Mucosa of rectum (tissue), 2 donors: ENCODE results near the gene TYRP1.

Experiments
- H3K27ac ChIP-seq, 2 donors: one replicate each; pipeline ENCODE4 v1.7.0; 2013; ENCODE audit warnings: inconsistent platforms in 2 of 2, low read depth in 2 of 2, low read length in 2 of 2
- H3K27me3 ChIP-seq, 2 donors: one replicate each; pipeline ENCODE4 v1.7.0; 2013; ENCODE audit warnings: low read length in 2 of 2; ENCODE audit not compliant: control insufficient read depth in 2 of 2, insufficient read depth in 2 of 2
- H3K36me3 ChIP-seq, 2 donors: one replicate each; pipeline ENCODE4 v1.7.0; 2013; ENCODE audit warnings: low read length in 2 of 2; ENCODE audit not compliant: control insufficient read depth in 2 of 2, insufficient read depth in 2 of 2
- H3K4me1 ChIP-seq, 2 donors: one replicate each; pipeline ENCODE4 v1.7.0; 2013; ENCODE audit warnings: low read length in 2 of 2, mild to moderate bottlenecking in 1 of 2; ENCODE audit not compliant: control insufficient read depth in 2 of 2, insufficient read depth in 2 of 2
- H3K4me3 ChIP-seq, 2 donors: one replicate each; pipeline ENCODE4 v1.7.0; 2013; ENCODE audit warnings: low read length in 2 of 2
- H3K9ac ChIP-seq, 2 donors: one replicate each; pipeline ENCODE4 v1.7.0; 2013; ENCODE audit warnings: low read length in 2 of 2, low read depth in 1 of 2, mild to moderate bottlenecking in 1 of 2
- H3K9me3 ChIP-seq, 2 donors: one replicate each; pipeline ENCODE4 v1.7.0; 2013; ENCODE audit warnings: low read length in 2 of 2; ENCODE audit not compliant: control insufficient read depth in 2 of 2
- donor health status: healthy.
- donor health status: Normal muscosa, but diverticular disease.

The TYRP1 gene

GRCh38 chr9:12708562-12709298, 15.5 kb downstream of the TYRP1 start:
- Histone ChIP-seq H3K27me3 (no peaks in the 10 kb centered on the region), H3K9ac (no peak overlapping the region), H3K4me3 (no peak overlapping the region), H3K36me3 (no peaks in the 10 kb centered on the region), H3K4me1 (no peaks in the 10 kb centered on the region), H3K9me3 (no peaks in the 10 kb centered on the region), H3K27ac (no peak overlapping the region)

DNA sequence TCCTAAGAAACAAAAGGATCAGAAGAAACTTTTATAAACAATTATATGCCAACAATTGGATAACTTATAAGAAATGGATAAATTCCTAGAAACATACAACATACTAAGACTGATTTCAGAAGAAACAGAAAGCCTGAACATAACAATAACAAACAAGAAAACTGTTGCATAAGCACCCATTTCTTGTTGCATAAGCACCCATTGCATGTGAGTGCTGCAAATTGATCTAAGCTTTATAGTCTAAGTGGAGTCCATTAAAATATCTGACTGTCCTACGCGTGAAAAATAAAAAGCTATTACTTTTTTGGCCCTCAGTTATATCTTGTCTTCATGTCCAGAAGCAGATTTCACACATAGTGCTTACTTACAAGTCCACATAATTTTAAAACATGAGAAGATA, 19.3 kb downstream of the TYRP1 start:
- H3K27me3 ChIP-seq = no peaks in the 10 kb centered on the region
- no peaks in the 10 kb centered on the region for H3K9me3 ChIP-seq
- H3K4me1 ChIP-seq = no peaks in the 10 kb centered on the region
- no peaks in the 10 kb centered on the region for H3K36me3 ChIP-seq
- H3K4me3 ChIP-seq = no peak overlapping the region
- no peak overlapping the region for H3K27ac ChIP-seq
- no peak overlapping the region for H3K9ac ChIP-seq

- no peaks in the 10 kb centered on the region for H3K9me3 ChIP-seq
- H3K4me1 ChIP-seq = no peaks in the 10 kb centered on the region
- no peak overlapping the region for H3K27ac ChIP-seq
- no peaks in the 10 kb centered on the region for H3K36me3 ChIP-seq
- H3K4me3 ChIP-seq = no peak overlapping the region
- H3K9ac ChIP-seq = no peak overlapping the region
- H3K27me3 ChIP-seq = no peaks in the 10 kb centered on the region
Observed at GRCh38 chr9:12715268-12715667, 22.1 kb downstream of the TYRP1 start.

GRCh38 chr9:12716823-12717600, 23.8 kb downstream of the TYRP1 start:
- no peak overlapping the region for H3K4me3 ChIP-seq
- H3K9ac ChIP-seq = no peak overlapping the region
- no peak overlapping the region for H3K27ac ChIP-seq
- no peaks in the 10 kb centered on the region for H3K36me3 ChIP-seq
- no peaks in the 10 kb centered on the region for H3K4me1 ChIP-seq
- H3K27me3 ChIP-seq = no peaks in the 10 kb centered on the region
- H3K9me3 ChIP-seq = no peaks in the 10 kb centered on the region

- Histone ChIP-seq H3K36me3 (no peaks in the 10 kb centered on the region), H3K9ac (no peak overlapping the region), H3K27me3 (no peaks in the 10 kb centered on the region), H3K27ac (no peak overlapping the region), H3K4me3 (no peak overlapping the region), H3K4me1 (no peaks in the 10 kb centered on the region), H3K9me3 (no peaks in the 10 kb centered on the region)
Observed at GRCh38 chr9:12717907-12718306, 24.7 kb downstream of the TYRP1 start.

DNA sequence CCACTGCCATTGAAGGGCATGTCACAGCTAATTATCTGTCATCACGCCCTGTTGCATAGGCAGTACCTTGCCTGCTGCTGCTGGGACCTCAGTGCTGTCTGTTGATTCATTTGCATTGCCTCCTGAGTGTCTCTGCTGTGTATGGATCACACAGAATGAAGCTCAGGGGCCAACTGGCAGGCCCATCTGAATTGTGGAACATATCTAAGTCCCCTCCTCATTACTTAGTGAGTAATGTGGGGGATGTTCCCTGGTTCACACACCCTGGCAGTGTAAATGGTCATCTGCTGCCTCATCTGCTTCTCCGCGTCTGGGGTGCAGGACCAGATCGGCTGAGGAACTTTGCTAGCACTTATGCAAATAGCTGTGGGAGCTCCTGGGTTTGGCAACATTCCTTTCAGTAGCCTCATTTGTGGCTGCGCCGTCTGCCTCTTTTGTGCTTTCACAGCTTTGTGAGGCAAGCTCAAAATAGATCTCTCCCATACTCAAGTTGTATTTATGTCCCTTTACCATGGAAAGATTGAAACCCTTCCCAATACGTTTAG, 25.4 kb downstream of the TYRP1 start:
- H3K4me1 ChIP-seq = no peaks in the 10 kb centered on the region
- no peak overlapping the region for H3K9ac ChIP-seq
- no peak overlapping the region for H3K4me3 ChIP-seq
- H3K9me3 ChIP-seq = no peaks in the 10 kb centered on the region
- no peak overlapping the region for H3K27ac ChIP-seq
- H3K27me3 ChIP-seq = no peaks in the 10 kb centered on the region
- H3K36me3 ChIP-seq = no peaks in the 10 kb centered on the region

GRCh38 chr9:12719431-12719830, 26.2 kb downstream of the TYRP1 start:
- Histone ChIP-seq H3K27ac (no peak overlapping the region), H3K36me3 (no peaks in the 10 kb centered on the region), H3K4me1 (no peaks in the 10 kb centered on the region), H3K9me3 (no peaks in the 10 kb centered on the region), H3K27me3 (no peaks in the 10 kb centered on the region), H3K9ac (no peak overlapping the region), H3K4me3 (no peak overlapping the region)

DNA sequence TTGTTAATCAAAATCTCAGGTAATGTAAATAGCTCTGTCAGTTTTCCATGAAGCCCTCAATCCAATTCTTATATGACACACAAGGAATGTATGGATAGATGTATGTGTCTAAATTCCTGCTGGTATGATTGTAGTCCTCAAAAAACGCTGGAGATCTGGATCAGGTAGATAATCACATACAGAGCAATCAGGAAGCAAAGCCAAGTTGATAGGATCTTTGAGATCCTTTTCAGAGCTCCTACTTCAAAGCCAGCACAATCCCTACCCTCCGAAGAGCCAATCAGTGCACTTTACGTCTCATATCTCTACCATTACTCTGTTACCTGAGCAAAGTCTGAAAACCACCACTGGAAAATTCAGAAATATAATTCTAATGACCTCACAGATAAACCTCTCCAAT, 27.4 kb downstream of the TYRP1 start:
- no peak overlapping the region for H3K4me3 ChIP-seq
- no peaks in the 10 kb centered on the region for H3K9me3 ChIP-seq
- H3K27me3 ChIP-seq = no peaks in the 10 kb centered on the region
- H3K4me1 ChIP-seq = no peaks in the 10 kb centered on the region
- H3K27ac ChIP-seq = no peak overlapping the region
- H3K9ac ChIP-seq = no peak overlapping the region
- H3K36me3 ChIP-seq = no peaks in the 10 kb centered on the region

GRCh38 chr9:12722131-12722530, 28.9 kb downstream of the TYRP1 start:
- Histone ChIP-seq H3K27me3 (no peaks in the 10 kb centered on the region), H3K9ac (no peak overlapping the region), H3K9me3 (no peaks in the 10 kb centered on the region), H3K4me3 (no peak overlapping the region), H3K36me3 (no peaks in the 10 kb centered on the region), H3K27ac (no peak overlapping the region), H3K4me1 (peaks cover 0 to 5% of the 10 kb centered on the region in 2 donors)

GRCh38 chr9:12723409-12724028, 30.3 kb downstream of the TYRP1 start:
- Histone ChIP-seq H3K36me3 (no peaks in the 10 kb centered on the region), H3K9me3 (no peaks in the 10 kb centered on the region), H3K4me3 (no peak overlapping the region), H3K27ac (no peak overlapping the region), H3K9ac (no peak overlapping the region), H3K27me3 (no peaks in the 10 kb centered on the region), H3K4me1 (peaks cover 0 to 5% of the 10 kb centered on the region in 2 donors)
